Esophagus squamous epithelium (tissue), 5 donors: Measurements from ENCODE around the gene PEAK3. TPM values are rescaled to one million over a fixed set of nuclear protein-coding genes. Genes with fewer than 3 reads are reported as not detected.

ENCODE experiments used
- DNase-seq: peaks from one replicate; lab custom pipeline; 2025; lab: John Stamatoyannopoulos, UW
- H3K27ac ChIP-seq, 4 donors: fragments of 200-600 bp; sonication (generic); one replicate each; pipeline ENCODE4 v1.5.1; 2016 to 2019; ENCODE audit warnings: mild to moderate bottlenecking in 1 of 4
- H3K27me3 ChIP-seq, 4 donors: fragments of 200-600 bp; sonication (generic); 1 replicate in 3 of 4; 2 replicates in 1 of 4; pipeline versions ENCODE4 v1.5.1 to v1.6.0; 2017 to 2021; ENCODE audit warnings: antibody characterized with exemption in 1 of 4
- H3K36me3 ChIP-seq, 3 donors: fragments of 200-600 bp; sonication (generic); one replicate each; pipeline ENCODE4 v1.5.1; 2016 to 2019
- H3K4me1 ChIP-seq, 3 donors: fragments of 200-600 bp; sonication (generic); one replicate each; pipeline ENCODE4 v1.5.1; 2017 to 2019
- H3K4me3 ChIP-seq, 4 donors: fragments of 200-600 bp; sonication (generic); 1 replicate in 3 of 4; 2 replicates in 1 of 4; pipeline ENCODE4 v1.5.1; 2016 to 2019; ENCODE audit warnings: mild to moderate bottlenecking in 2 of 4, moderate library complexity in 1 of 4
- H3K9me3 ChIP-seq, 3 donors: fragments of 200-600 bp; sonication (generic); one replicate each; pipeline ENCODE4 v1.5.1; 2016 to 2019
- POLR2A ChIP-seq, 4 donors: fragments of 450-650 bp; IDR thresholded peaks; one replicate each; pipeline ENCODE4 v1.6.1; 2017; ENCODE audit warnings: antibody characterized with exemption in 4 of 4, mild to moderate bottlenecking in 4 of 4, moderate library complexity in 3 of 4
- WGBS, 2 donors: methylation state at CpG; one replicate each; pipeline ENCODE4 v1.1.5; 2018; 5-methylcytosine and 5-hydroxymethylcytosine counted together
- intact Hi-C: fragments of 100-400 bp; cut with DNase I; formaldehyde crosslinking; loops from one replicate; pipeline ENCODE4 v1.15.0; 2022
- total RNA-seq, 4 donors: library from RNA; depleted of rRNA; stranded (reverse); fragments of >200 nt; gene quantifications; one replicate each; pipeline ENCODE4 v1.1.0, GENCODE V29; 2016
- TF ChIP-seq, protein P1 (sequence below), 6 experiments: fragments of 450-650 bp in 4 of 6; fragments of 200-600 bp in 2 of 6; sonication (generic) in 2 of 6; IDR thresholded peaks; one replicate each; pipeline ENCODE4 v1.5.1; 2016 to 2019; ENCODE audit warnings: antibody characterized with exemption in 6 of 6, mild to moderate bottlenecking in 4 of 6, moderate library complexity in 4 of 6
- donor health status: DM: yes; HTN: yes; CAD: no.

The PEAK3 gene
- total RNA-seq, 4 donors from 2014 or later: 0.32 to 0.40 (median 0.38) TPM; not detected in 1

DNA sequence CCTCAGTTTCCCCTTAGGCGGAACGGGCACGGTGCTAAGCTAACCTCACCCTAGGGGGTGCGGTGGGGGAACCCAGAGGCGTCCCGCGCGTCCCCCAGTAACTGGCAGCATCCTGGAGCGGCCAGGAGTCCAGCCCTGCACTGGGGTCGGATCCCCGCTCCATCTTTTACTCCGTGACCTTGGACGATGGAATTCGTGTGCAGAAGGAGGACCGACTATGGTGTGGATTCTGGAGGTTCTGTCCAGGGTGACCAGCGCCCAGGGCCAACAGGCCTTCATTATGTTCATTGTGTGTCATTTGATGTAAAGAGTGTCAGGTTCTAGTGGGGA, 47.1 kb upstream of the PEAK3 start:
- Histone ChIP-seq H3K27ac (peak overlapping the region; percentile 82 to 91 (median 83)), H3K4me3 (peak overlapping the region; percentile 77 to 98 (median 88)), H3K4me1 (peaks cover 27 to 80% (median 44%) of the 10 kb centered on the region in 3 donors), H3K36me3 (peaks cover 0 to 28% (median 3%) of the 10 kb centered on the region in 3 donors), H3K27me3 (no peaks in the 10 kb centered on the region), H3K9me3 (no peaks in the 10 kb centered on the region)
- DNase-seq: no peak
- WGBS, 2 donors: 0 to 17% methylated on average over 1 to 3 of the region's 16 CpGs
- intact Hi-C loops: loop anchor here (5.0 kb wide), 1 partner anchor 57 kb away; no protein-coding TSS in a partner anchor
- TF ChIP-seq, protein P1, sequence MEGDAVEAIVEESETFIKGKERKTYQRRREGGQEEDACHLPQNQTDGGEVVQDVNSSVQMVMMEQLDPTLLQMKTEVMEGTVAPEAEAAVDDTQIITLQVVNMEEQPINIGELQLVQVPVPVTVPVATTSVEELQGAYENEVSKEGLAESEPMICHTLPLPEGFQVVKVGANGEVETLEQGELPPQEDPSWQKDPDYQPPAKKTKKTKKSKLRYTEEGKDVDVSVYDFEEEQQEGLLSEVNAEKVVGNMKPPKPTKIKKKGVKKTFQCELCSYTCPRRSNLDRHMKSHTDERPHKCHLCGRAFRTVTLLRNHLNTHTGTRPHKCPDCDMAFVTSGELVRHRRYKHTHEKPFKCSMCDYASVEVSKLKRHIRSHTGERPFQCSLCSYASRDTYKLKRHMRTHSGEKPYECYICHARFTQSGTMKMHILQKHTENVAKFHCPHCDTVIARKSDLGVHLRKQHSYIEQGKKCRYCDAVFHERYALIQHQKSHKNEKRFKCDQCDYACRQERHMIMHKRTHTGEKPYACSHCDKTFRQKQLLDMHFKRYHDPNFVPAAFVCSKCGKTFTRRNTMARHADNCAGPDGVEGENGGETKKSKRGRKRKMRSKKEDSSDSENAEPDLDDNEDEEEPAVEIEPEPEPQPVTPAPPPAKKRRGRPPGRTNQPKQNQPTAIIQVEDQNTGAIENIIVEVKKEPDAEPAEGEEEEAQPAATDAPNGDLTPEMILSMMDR (IDR thresholded peaks at IDR 0.05): no peak
- no peak for TF ChIP-seq POLR2A (IDR thresholded peaks at IDR 0.05)

DNA sequence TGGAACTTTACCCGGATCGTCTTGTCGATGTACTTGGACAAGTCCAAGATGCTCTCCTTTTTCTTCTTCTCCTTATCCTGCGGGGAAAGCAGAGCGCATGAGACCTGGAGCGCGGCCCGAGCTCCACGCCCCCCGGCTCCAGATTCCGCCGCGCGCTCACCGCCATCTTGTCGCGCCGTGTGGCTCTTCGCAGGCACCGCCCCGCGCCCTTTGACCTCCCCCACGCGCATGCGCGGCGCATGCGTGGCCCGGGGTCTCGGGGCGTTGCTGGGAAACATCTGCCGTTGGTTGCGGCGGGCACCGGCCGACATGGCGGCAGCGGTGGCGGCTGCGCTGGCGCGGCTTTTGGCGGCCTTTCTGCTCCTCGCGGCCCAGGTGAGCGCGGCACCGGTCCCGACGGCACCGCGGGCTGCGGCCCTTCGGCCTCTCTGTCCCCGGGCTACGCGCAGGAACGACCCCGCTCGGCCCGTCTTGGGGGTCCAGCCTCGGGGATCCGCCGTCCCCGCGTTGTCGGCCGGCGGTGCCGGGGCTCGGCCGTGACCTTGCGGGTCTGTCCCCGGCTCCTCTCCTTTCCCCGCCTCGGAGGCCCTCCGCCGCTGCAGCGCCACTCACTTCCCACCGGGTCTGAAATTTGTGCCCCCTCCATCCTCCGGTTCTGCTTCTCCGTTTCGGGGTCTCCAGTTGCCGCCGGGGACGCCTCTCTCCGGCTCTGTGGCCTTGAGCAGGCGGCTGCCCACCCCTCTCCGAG, 46.6 kb upstream of the PEAK3 start, which contains the start of the genes LSM7 and SPPL2B:
LSM7 (minus strand) TSS at position 186 of the 748 bp plus-strand sequence; CDS start at position 166, 20 bp downstream.
SPPL2B (plus strand) TSS at position 284 of the 748 bp plus-strand sequence; CDS start at position 310, 26 bp downstream.
- 1% methylated on average over 26 to 45 of the region's 89 CpGs for WGBS, 2 donors
- peak; percentile 37 for DNase-seq
- Histone ChIP-seq H3K27me3 (no peaks in the 10 kb centered on the region), H3K4me1 (peaks cover 27 to 75% (median 44%) of the 10 kb centered on the region in 3 donors), H3K9me3 (no peaks in the 10 kb centered on the region), H3K4me3 (peak within 1 kb of the TSS; percentile 77 to 98 (median 88)), H3K36me3 (peaks cover 0 to 32% (median 7%) of the 10 kb centered on the region in 3 donors), H3K27ac (peak within 1 kb of the TSS; percentile 82 to 91 (median 83))
- TF ChIP-seq, protein P1 (IDR thresholded peaks at IDR 0.05): peak in 1 of 6 experiments; percentile 28
- peak in 3 of 4 donors; percentile 36 to 71 (median 61) for TF ChIP-seq POLR2A (IDR thresholded peaks at IDR 0.05)
- intact Hi-C loops: loop anchor here (5.0 kb wide), 1 partner anchor 56 kb away; no protein-coding TSS in a partner anchor

DNA sequence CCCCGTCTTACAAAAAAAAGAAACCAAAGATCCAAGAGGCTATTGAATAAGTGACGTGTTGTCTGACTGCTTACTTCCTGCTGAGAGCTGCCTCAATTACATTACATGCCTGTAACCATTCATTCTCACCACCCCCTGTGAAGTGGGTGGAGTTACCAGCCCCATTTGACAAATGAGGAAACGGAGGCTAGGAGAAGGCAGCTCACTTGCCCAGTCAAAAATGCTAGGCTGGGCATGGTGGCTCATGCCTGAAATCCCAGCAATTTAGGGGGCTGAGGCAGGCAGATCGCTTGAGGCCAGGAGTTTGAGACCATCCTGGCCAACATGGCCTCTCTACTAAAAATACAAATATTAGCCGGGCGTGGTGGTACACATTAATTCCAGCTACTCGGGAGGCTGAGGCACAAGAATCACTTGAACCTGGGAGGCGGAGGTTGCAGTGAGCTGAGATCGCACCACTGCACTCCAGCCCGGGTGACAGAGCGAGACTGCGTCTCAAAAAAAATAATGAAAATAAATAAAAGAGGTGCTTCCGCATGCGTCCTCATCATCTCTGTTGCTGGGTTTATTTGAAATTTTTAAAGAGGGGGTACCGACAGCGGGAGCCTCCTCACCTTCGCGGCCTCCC, 45.9 kb upstream of the PEAK3 start:
- no peaks in the 10 kb centered on the region for H3K27me3 ChIP-seq
- no peaks in the 10 kb centered on the region for H3K9me3 ChIP-seq
- no peak for DNase-seq
- H3K27ac ChIP-seq: peak overlapping the region; percentile 82 to 91 (median 83)
- WGBS, 2 donors: 0 to 1% methylated on average over 17 to 18 of the region's 18 CpGs
- intact Hi-C loops: loop anchor here (5.0 kb wide), 1 partner anchor 56 kb away; no protein-coding TSS in a partner anchor
- TF ChIP-seq, protein P1 (IDR thresholded peaks at IDR 0.05): no peak
- TF ChIP-seq POLR2A (IDR thresholded peaks at IDR 0.05): peak in 1 of 4 donors; percentile 45
- H3K4me3 ChIP-seq: peak overlapping the region; percentile 77 to 98 (median 88)
- H3K4me1 ChIP-seq: peaks cover 27 to 68% (median 44%) of the 10 kb centered on the region in 3 donors
- H3K36me3 ChIP-seq: peaks cover 6 to 38% (median 11%) of the 10 kb centered on the region in 3 donors

DNA sequence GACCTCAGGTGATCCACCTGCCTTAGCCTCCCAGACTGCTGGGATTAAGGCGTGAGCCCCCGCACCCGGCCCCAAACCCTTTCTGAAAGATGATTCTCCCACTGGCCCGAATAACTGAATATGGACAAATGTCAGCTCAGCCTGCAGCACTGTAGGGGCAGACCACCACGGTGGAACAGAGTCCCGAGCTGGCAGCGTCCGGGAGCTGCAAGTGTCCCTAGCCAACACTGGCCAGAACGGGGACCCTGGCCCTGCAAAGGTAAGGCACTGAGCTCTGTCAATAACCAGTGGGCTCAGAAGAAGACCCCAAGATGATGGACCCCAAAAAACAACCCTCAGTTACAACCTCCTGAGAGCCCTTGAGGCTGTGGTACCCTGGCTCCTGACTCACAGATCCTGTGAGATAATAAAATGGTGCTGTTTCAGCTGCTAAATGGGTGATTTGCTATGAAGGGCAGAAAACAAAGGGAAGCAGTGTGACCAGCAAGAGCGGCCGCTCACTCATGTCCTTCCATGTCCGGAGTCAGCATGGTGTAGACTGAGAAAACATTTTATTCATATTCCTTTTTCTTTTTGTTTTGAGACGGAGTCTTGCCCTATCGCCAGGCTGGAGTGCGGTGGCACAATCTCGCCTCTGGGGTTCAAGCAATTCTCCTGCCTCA, 44.9 kb upstream of the PEAK3 start:
- no peak for DNase-seq
- no peaks in the 10 kb centered on the region for H3K27me3 ChIP-seq
- H3K36me3 ChIP-seq: peaks cover 7 to 49% (median 16%) of the 10 kb centered on the region in 3 donors
- peak overlapping the region in 3 of 4 donors; percentile 83 to 91 (median 83) for H3K27ac ChIP-seq
- WGBS, 2 donors: 88 to 89% methylated on average over 8 to 10 of the region's 16 CpGs
- intact Hi-C loops: loop anchor here (5.0 kb wide), 1 partner anchor 55 kb away; no protein-coding TSS in a partner anchor
- TF ChIP-seq, protein P1 (IDR thresholded peaks at IDR 0.05): no peak
- TF ChIP-seq POLR2A (IDR thresholded peaks at IDR 0.05): no peak
- H3K9me3 ChIP-seq: no peaks in the 10 kb centered on the region
- H3K4me1 ChIP-seq: peaks cover 22 to 57% (median 37%) of the 10 kb centered on the region in 3 donors
- H3K4me3 ChIP-seq: peak overlapping the region in 2 of 4 donors; percentile 81 to 94
